Body of pancreas (tissue), 4 donors: ENCODE measurements around the gene ZSCAN18.

ENCODE experiments used
- CTCF ChIP-seq, 7 experiments: fragments of 450-650 bp in 4 of 7; fragments of 200-600 bp in 3 of 7; sonication (generic) in 3 of 7; IDR thresholded peaks; one replicate each; pipeline ENCODE4 v1.5.1; 2016 to 2019; ENCODE audit warnings: antibody characterized with exemption in 7 of 7
- POLR2A ChIP-seq, 3 donors: fragments of 450-650 bp; IDR thresholded peaks; one replicate each; pipeline ENCODE4 v1.6.1; 2016; ENCODE audit warnings: antibody characterized with exemption in 3 of 3, mild to moderate bottlenecking in 2 of 3

GRCh38 chr19:58034477-58034793 is 63.6 kb downstream of the ZSCAN18 start:
- no peak for TF ChIP-seq CTCF (IDR thresholded peaks at IDR 0.05)
- no peak for TF ChIP-seq POLR2A (IDR thresholded peaks at IDR 0.05)
